HUDEP-2 (cell line): Measurements from ENCODE around the gene AP2A2.
"Not testable (repeated sequence)": the region's sequence is repeated elsewhere in the genome, so short reads cannot be mapped to it uniquely, and the experiment has no call there.

Source experiments
- DNase-seq, 76 experiments: peaks; one replicate each; lab custom pipeline; 2025; ENCODE audit not compliant: unreplicated experiment in 76 of 76; lab: John Stamatoyannopoulos, UW

AP2A2 gene

GRCh38 chr11:952406-953385, 27.0 kb downstream of the AP2A2 start:
- no peak for DNase-seq

- DNase-seq = no peak
Measured at GRCh38 chr11:953512-953911, 27.8 kb downstream of the AP2A2 start.

GRCh38 chr11:954392-955153, 28.9 kb downstream of the AP2A2 start:
- DNase-seq = no peak

- DNase-seq = no peak
Measured at GRCh38 chr11:955154-956063, 29.7 kb downstream of the AP2A2 start.

- no peak for DNase-seq
Measured at GRCh38 chr11:957212-957920, 31.7 kb downstream of the AP2A2 start.

- no peak for DNase-seq
Measured at GRCh38 chr11:958101-958500, 32.4 kb downstream of the AP2A2 start.

- DNase-seq = no peak
Measured at GRCh38 chr11:959027-959426, 33.4 kb downstream of the AP2A2 start.

- DNase-seq = no peak
Measured at GRCh38 chr11:959608-960007, 33.9 kb downstream of the AP2A2 start.

- DNase-seq = not testable (repeated sequence)
Measured at GRCh38 chr11:961310-961920, 35.7 kb downstream of the AP2A2 start.

GRCh38 chr11:961921-962320, 36.3 kb downstream of the AP2A2 start:
- no peak for DNase-seq

- peak in 62 of 76 experiments; percentile 11 to 82 (median 50) for DNase-seq
Measured at GRCh38 chr11:962688-963087, 37.0 kb downstream of the AP2A2 start.

GRCh38 chr11:963852-964251, 38.2 kb downstream of the AP2A2 start:
- DNase-seq = no peak

- no peak for DNase-seq
Measured at GRCh38 chr11:965206-965775, 39.6 kb downstream of the AP2A2 start.

GRCh38 chr11:967995-968751, 42.5 kb downstream of the AP2A2 start:
- DNase-seq = no peak

GRCh38 chr11:968822-969221, 43.2 kb downstream of the AP2A2 start:
- DNase-seq = no peak

- DNase-seq = no peak
Measured at GRCh38 chr11:969651-970205, 44.1 kb downstream of the AP2A2 start.

- no peak for DNase-seq
Measured at GRCh38 chr11:970319-970871, 44.7 kb downstream of the AP2A2 start.
